Gastrocnemius medialis (tissue), 4 donors: ENCODE data around the gene ANXA2R. TPM values are rescaled to one million over a fixed set of nuclear protein-coding genes. Genes with fewer than 3 reads are reported as not detected.

ENCODE experiments used
- ATAC-seq, 2 donors: fragments of 150-250 bp; one replicate each; pipeline ENCODE4 v1.9.1; 2016
- DNase-seq, 2 donors: peaks; one replicate each; pipeline ENCODE4 v3.0.0-alpha.2; 2019
- H3K27ac ChIP-seq, 4 donors: fragments of 200-600 bp; sonication (generic); 1 replicate in 1 of 4; 2 replicates in 3 of 4; pipeline ENCODE4 v1.5.1; 2016 to 2018; ENCODE audit warnings: mild to moderate bottlenecking in 2 of 4, moderate library complexity in 1 of 4
- H3K27me3 ChIP-seq, 3 donors: fragments of 200-600 bp; sonication (generic) in 2 of 3; 1 replicate in 1 of 3; 2 replicates in 2 of 3; pipeline versions ENCODE4 v1.5.1 to v1.6.0; 2016 to 2019; ENCODE audit warnings: mild to moderate bottlenecking in 1 of 3, moderate library complexity in 1 of 3
- H3K36me3 ChIP-seq, 2 donors: fragments of 200-600 bp; sonication (generic) in 1 of 2; one replicate each; pipeline ENCODE4 v1.5.1; 2017 to 2018
- H3K4me1 ChIP-seq, 2 donors: fragments of 200-600 bp; sonication (generic) in 1 of 2; one replicate each; pipeline ENCODE4 v1.5.1; 2016 to 2017; ENCODE audit warnings: mild to moderate bottlenecking in 2 of 2
- H3K4me3 ChIP-seq, 4 donors: fragments of 200-600 bp; sonication (generic) in 3 of 4; 1 replicate in 1 of 4; 2 replicates in 3 of 4; pipeline ENCODE4 v1.5.1; 2016 to 2019; ENCODE audit warnings: mild to moderate bottlenecking in 2 of 4
- H3K9me3 ChIP-seq, 3 donors: fragments of 200-600 bp; sonication (generic) in 2 of 3; 1 replicate in 1 of 3; 2 replicates in 2 of 3; pipeline ENCODE4 v1.5.1; 2016 to 2019
- CTCF ChIP-seq, 5 experiments: fragments of 450-650 bp in 3 of 5; fragments of 200-600 bp in 2 of 5; sonication (generic) in 2 of 5; IDR thresholded peaks in 4 of 5; conservative IDR thresholded peaks in 1 of 5; 1 replicate in 4 of 5; 2 replicates in 1 of 5; pipeline ENCODE4 v1.5.1; 2016 to 2019; ENCODE audit warnings: antibody characterized with exemption in 5 of 5, mild to moderate bottlenecking in 3 of 5, moderate library complexity in 3 of 5
- POLR2A ChIP-seq, 2 donors: fragments of 450-650 bp; IDR thresholded peaks; one replicate each; pipeline ENCODE4 v1.6.1; 2017; ENCODE audit warnings: antibody characterized with exemption in 2 of 2, mild to moderate bottlenecking in 2 of 2, moderate library complexity in 2 of 2
- in situ Hi-C, 4 donors: fragments of 200-750 bp; cut with MboI; loops; one replicate each; pipeline versions ENCODE4 v1.15.0 to v1.8.0; 2017; ENCODE audit warnings: low sequenced_read_pairs in 4 of 4
- intact Hi-C: fragments of 100-400 bp; cut with DNase I; formaldehyde crosslinking; loops from one replicate; pipeline ENCODE4 v1.15.1; 2023; ENCODE audit warnings: low total_unique reads
- total RNA-seq, 4 donors: library from RNA; depleted of rRNA; stranded (reverse); fragments of >200 nt; gene quantifications; one replicate each; pipeline versions ENCODE4 v1.1.0 to v1.2.3, GENCODE V29; 2016

Gene ANXA2R
- total RNA-seq, 4 donors from 2014 or later, result 1.1 to 3.3 (median 1.4) TPM

GRCh38 chr5:43038496-43038989, 1.6 kb downstream of the ANXA2R start:
- DNase-seq, result no peak
- peak overlapping the region; percentile 96 to 99 (median 97) for H3K27ac ChIP-seq
- H3K9me3 ChIP-seq, result no peaks in the 10 kb centered on the region
- TF ChIP-seq CTCF (IDR thresholded peaks at IDR 0.05 in 4 of 5, conservative IDR thresholded peaks at IDR 0.05 in 1 of 5) (no peak), POLR2A (IDR thresholded peaks at IDR 0.05) (no peak)
- ATAC-seq, result no peak
- in situ Hi-C loops (loop anchor here in 2 of 4 donors (25.0 kb wide), 2 partner anchors 126 to 226 kb away; partner anchors contain the start of gene SELENOP (in 1 of the 2)), intact Hi-C loops (loop anchor here (2.0 kb wide), 1 partner anchor 228 kb away; the partner anchor contains the start of gene SELENOP)
- H3K36me3 ChIP-seq, result no peaks in the 10 kb centered on the region
- peaks cover 5 to 9% of the 10 kb centered on the region in 2 donors for H3K4me1 ChIP-seq
- peak overlapping the region; percentile 51 to 93 (median 82) for H3K4me3 ChIP-seq
- H3K27me3 ChIP-seq, result no peaks in the 10 kb centered on the region

GRCh38 chr5:43037636-43038495, 2.3 kb downstream of the ANXA2R start:
- in situ Hi-C loops, result loop anchor here in 2 of 4 donors (25.0 kb wide), 2 partner anchors 126 to 226 kb away; partner anchors contain the start of gene SELENOP (in 1 of the 2)
- H3K27ac ChIP-seq, result peak overlapping the region; percentile 96 to 99 (median 97)
- intact Hi-C loops, result loop anchor here (2.0 kb wide), 1 partner anchor 227 kb away; the partner anchor contains the start of gene SELENOP

GRCh38 chr5:43036856-43037635, 3.1 kb downstream of the ANXA2R start:
- Histone ChIP-seq H3K27ac (peak overlapping the region; percentile 96 to 99 (median 97)), H3K4me3 (peak overlapping the region; percentile 51 to 93 (median 82)), H3K36me3 (no peaks in the 10 kb centered on the region), H3K9me3 (no peaks in the 10 kb centered on the region), H3K4me1 (peaks cover 5 to 9% of the 10 kb centered on the region in 2 donors), H3K27me3 (no peaks in the 10 kb centered on the region)
- no peak for DNase-seq
- in situ Hi-C loops, result loop anchor here in 2 of 4 donors (25.0 kb wide), 2 partner anchors 125 to 225 kb away; partner anchors contain the start of gene SELENOP (in 1 of the 2)
- TF ChIP-seq POLR2A (IDR thresholded peaks at IDR 0.05) (no peak), CTCF (IDR thresholded peaks at IDR 0.05 in 4 of 5, conservative IDR thresholded peaks at IDR 0.05 in 1 of 5) (no peak)
- intact Hi-C loops, result no loop called here
- ATAC-seq, result no peak

More at GRCh38 chr5:43037636-43038495, 2.3 kb downstream of the ANXA2R start:
- Histone ChIP-seq H3K27me3 (no peaks in the 10 kb centered on the region), H3K4me3 (peak overlapping the region; percentile 51 to 93 (median 82)), H3K36me3 (no peaks in the 10 kb centered on the region), H3K4me1 (peaks cover 5 to 9% of the 10 kb centered on the region in 2 donors), H3K9me3 (no peaks in the 10 kb centered on the region)
- DNase-seq (peak in 1 of 2 donors; percentile 43), ATAC-seq (peak; percentile 37 to 42)
- TF ChIP-seq POLR2A (IDR thresholded peaks at IDR 0.05) (peak; percentile 24 to 48), CTCF (IDR thresholded peaks at IDR 0.05 in 4 of 5, conservative IDR thresholded peaks at IDR 0.05 in 1 of 5) (no peak)

- H3K27ac ChIP-seq, result peak overlapping the region; percentile 96 to 99 (median 97)
- H3K4me1 ChIP-seq, result peaks cover 5 to 9% of the 10 kb centered on the region in 2 donors
- no peaks in the 10 kb centered on the region for H3K9me3 ChIP-seq
- ATAC-seq (no peak), DNase-seq (no peak)
- in situ Hi-C loops, result loop anchor here in 2 of 4 donors (25.0 kb wide), 2 partner anchors 124 to 224 kb away; partner anchors contain the start of gene SELENOP (in 1 of the 2)
- no peaks in the 10 kb centered on the region for H3K36me3 ChIP-seq
- TF ChIP-seq CTCF (IDR thresholded peaks at IDR 0.05 in 4 of 5, conservative IDR thresholded peaks at IDR 0.05 in 1 of 5), result no peak
- TF ChIP-seq POLR2A (IDR thresholded peaks at IDR 0.05), result no peak
- intact Hi-C loops, result no loop called here
- no peaks in the 10 kb centered on the region for H3K27me3 ChIP-seq
- H3K4me3 ChIP-seq, result no peak overlapping the region
Observed at GRCh38 chr5:43036409-43036808, 3.7 kb downstream of the ANXA2R start.
